NCI-H2196 (cell line): ENCODE results near the gene RB1.
"Not testable (repeated sequence)": the region's sequence is repeated elsewhere in the genome, so short reads cannot be mapped to it uniquely, and the experiment has no call there.

Experiments
- DNase-seq: peaks from one replicate; lab custom pipeline; 2025; ENCODE audit not compliant: unreplicated experiment; lab: John Stamatoyannopoulos, UW

Gene RB1

DNA sequence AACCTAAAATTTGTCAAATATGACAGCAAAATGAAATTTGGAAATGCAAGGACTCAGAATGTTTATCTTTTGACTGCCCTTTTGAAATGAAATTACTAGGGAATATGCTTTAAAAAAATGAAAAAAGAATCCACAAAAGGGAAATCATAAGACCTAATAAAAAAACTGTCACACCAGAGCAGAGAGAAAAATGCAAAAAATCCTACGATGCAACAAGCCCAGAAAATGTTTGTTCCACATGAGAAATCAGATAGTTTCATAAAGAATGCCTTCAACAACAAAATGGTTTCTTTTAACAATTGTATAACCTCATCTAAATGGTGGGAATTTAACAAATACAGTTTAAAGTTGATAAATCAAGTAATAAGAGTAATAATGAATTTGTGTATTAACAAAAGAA lies 101.4 kb downstream of the RB1 start:
- DNase-seq, result no peak

DNA sequence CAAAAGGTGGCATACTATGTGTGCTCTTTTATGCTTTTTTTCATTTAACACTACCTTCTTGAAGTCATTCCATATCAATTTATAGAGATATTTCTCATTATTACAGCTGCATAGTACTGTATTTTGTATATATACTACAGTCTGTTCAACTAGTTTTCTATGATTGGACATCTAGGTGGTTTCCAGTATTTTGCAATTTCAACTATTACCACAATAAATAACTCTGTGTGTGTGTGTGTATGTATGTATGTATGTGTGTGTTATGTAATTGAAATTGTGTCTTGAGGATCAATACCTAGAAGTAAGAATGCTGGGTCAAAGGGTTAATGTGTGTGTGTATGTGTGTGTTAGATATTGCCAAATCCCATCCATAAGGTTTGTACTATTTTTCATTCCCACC lies 102.3 kb downstream of the RB1 start:
- no peak for DNase-seq

DNA sequence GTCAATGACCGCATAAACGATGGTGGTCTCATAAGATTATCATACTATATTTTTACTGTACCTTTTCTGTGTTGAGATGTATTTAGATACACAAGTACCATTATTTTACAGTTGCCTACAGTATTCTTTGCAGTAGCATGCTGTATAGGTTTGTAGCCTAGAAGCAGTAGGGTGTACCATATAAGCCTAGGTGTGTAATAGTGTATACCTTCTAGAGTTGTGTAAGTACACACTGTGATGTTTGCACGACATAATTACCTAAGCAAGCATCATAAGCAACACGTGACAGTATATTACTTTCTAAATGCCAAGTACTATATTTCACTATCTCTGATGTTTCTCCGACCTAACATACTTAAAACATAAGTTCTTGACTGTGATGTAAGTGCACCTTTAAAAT lies 106.6 kb downstream of the RB1 start:
- no peak for DNase-seq

DNA sequence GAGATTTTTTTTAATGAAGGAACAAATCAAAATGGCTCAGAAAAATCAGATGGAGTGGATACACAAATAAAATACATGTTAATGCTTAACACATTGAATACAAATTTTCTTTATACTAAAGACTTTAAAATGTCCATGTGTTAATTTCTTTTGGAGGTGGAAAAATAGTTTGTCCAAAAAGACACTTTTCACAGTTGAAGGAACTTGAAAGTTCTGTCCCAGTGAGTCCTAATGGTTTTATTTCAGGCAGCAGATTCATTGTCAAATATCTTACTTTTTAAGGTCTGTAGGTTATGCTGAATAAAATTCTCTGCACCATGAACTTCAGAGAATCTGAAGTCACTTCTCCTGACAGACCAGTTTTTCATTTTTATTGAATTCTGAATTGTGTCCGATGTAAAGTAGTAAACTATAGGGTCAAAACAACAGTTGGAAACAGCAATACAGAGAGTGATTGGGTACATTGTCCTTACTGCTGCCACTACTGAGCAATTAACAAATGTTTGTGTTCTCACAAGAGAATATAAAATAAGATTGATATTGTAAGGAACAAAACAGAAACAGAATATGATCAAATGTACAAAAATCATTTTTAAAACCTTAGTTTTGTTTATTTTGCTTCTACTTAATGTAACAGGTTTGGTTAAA lies 107.7 kb downstream of the RB1 start:
- DNase-seq, result no peak

DNA sequence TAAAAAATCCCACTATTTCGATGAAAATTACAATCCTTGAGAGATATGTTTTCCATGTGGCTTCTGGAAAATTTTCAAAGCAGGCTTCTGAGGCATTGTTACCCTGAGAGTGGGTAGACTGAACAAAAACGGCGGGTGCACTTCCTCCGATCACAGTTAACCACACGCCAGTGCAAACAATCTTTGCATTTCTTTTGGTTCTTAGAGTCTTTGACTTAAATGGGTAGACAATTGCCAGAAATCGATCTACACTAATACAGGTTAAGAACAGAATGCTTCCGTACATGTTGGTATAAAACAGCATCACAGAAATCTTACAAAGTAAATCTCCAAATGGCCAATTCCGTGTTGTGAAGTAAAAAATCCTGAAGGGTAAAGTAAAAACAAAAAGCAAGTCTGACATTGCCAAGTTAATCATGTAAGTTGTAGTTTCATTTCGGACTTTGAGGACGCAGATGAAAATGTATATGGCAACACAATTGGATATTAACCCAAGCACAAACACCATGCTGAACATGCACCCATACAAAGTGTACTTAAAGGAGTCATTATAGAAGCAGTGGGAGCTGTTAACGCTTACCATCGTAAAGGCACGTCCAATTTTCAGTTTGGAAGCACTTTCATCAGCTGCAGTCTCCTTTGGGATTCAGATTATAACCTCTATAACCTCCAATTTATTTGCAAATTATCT lies 108.4 kb downstream of the RB1 start:
- no peak for DNase-seq

DNA sequence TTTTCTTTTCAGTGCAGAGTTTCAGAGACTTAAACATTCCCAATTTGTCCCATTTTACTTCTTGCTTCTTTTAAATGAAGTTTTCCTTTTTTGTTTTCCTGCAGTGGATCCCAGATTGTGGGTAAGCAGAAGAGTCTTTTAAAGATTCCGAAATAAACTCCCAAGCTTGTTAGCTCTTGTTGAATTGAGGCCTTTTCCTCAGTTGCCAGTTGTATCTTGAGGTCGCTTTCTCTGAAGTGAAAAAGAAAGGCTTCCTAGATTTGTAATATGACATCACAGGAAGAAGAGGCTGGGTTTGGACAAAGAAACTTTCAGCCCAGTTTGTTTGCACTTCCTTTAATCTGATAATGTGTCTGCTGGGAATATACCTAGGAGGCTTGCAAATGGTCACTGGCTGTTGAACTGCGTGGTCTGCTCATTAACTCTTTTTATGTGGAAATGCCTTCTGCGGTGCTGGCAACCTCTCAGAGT lies 109.4 kb downstream of the RB1 start, which contains the start of gene LPAR6:
Gene LPAR6 (minus strand): TSS at position 233 of the 471 bp plus-strand sequence. CDS start 690 bp downstream, outside the sequence.
- no peak for DNase-seq

DNA sequence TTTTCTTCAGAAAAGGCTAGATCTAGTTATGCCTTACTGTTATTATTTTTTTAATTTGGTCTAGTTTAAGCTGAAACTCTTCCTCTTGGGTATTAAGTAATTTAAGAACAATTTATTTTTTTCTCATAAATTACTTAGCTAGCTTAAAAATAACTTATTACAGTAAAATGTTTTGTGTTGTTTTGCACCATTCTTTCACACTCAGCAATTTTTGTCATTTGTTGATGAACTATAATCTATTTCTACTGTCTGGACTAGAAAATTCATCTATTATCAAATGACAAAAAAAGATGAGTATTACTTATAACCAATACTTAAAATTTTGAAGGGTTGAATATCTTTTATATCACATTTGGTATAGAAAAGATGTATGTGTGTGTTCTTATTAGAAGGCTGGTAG lies 111.0 kb downstream of the RB1 start:
- DNase-seq, result no peak

DNA sequence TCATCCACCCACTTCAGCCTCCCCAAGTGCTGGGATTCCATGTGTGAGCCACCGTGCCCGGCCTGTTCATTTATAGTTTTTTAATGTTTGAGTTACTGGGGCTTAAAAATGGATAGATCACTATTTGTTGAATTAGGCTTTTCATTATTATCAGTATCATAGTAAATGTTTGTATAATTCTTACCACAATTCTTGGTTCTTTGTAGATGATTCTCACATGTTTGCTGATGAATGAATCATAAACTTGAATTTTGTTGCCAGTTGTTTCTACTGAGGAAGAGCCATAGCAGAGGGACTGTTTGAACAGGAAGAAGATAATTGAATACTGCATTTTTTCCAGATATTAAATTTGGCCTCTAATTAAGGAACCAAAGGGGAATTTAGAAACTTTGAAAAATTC lies 112.0 kb downstream of the RB1 start:
- no peak for DNase-seq

DNA sequence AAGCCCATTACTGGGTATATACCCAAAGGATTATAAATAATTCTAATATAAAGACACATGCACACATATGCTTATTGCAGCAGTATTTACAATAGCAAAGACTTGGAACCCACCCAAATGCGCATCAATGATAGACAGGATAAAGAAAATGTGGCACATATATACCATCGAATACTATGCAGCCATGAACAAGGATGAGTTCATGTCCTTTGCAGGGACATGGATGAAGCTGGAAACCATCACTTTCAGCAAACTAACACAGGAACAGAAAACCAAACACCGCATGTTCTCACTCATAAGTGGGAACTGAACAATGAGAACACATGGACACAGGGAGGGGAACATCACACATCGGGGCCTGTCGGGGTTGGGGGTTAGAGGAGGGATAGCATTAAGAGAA lies 118.5 kb downstream of the RB1 start:
- not testable (repeated sequence) for DNase-seq

DNA sequence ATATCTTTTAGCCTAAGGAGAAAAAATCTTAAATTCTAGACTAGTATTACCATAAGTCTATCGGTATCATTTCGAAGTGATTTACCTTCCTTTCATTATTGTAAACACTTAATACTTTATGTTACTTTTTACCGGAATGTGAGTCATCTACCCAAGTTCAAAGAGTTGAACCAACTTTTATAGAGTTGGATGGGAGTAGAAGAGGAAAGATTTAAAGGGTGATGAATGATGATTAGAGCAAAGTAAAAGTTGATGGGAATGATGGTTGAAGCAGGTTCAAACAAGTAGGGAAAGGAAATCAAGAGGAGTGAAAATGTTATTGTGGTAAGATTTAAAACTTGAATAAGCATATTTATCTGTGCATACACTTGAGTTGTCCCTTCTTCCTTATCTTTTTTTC lies 120.7 kb downstream of the RB1 start:
- DNase-seq, result no peak

DNA sequence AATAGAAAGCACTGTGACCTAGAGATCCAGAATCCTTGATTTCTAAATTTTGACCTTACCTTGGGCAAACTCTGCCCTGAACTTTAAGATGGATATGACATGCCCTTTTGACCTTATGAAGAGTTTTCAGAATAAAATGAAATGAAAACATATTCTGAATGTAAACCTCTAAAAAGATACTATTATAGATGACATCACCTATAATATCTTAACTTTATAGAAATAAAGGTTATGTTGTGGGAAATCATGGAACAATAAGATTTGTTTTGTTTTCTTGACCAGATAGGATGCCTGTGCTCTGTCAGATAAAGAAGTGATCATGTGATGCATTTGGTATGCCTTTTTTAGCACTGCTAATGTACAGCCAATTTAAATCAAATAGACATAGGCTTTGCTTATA lies 122.5 kb downstream of the RB1 start:
- DNase-seq, result no peak

DNA sequence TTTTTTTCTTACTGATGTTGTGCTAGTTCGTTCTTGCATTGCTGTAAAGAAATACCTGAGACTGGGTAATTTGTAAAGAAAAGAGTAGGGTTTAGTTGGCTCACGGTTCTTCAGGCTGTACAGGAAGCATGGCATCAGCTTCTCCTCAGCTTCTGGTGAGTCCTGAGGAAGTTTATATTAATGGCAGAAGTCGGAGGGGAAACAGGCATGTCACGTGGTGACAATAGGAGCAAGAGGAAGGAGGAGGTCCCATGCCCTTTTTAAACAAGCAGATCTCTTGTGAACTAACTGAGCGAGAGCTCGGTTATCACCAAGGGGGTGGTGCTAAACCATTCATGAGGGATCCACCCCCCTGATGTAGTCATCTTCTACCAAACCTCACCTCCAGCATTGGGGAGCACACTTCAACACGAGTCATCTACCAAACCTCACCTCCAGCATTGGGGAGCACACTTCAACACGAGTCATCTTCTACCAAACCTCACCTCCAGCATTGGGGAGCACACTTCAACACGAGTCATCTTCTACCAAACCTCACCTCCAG lies 123.3 kb downstream of the RB1 start:
- not testable (repeated sequence) for DNase-seq

DNA sequence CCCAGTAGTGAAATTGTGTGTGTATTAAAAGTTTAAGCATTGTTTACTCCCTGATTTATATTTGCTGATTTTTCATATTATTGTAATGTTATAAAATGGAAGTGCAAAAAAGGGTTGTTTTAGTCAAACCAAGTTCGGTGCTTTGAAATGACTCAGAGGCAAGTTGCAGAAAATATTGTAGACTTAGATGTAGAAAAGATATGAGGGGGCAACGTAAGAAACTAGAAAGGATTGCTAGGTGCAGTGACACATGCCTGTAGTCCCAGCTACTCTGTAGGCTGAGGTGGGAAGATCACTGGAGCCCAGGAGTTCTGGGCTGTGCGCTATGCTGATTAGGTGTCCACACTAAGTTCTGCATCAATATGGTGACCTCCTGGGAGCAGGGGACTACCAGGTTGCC lies 125.5 kb downstream of the RB1 start:
- DNase-seq, result no peak

DNA sequence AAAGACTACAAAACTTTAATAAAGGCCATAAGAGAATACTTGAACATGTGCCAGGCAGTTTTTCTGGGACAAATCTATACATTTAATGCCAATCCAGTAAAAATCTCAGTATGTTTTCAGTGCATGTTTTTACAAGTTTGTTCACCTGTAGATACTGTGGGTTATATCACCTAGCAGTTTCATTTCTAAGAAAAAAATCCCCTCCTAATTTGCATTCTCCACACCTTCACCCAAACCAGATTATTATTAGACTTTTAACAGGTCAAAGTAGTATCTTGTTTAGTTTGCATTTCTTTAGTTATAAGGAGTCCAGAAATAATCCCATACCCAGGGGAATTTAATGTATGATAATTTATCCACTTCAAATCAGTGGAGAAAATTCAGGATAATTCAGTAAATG lies 126.3 kb downstream of the RB1 start:
- DNase-seq, result no peak

DNA sequence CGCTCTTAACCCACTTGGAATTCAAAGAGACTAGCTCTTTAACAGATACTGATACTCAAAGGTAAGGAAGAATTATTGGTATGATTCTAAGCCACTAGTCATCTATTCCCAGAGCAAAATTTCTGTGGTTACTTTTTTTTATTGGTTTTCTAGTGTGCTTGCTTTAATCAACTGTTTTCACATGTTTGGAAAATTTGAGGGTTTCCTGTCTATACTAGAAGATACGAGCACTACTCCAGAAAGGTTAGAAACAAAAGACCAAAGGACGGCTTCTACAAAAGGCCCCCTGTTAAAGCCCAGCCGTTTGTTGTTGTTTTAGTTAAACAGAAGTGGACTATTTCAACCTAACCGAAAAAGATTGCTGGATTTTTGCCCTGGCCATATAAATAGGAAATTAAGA lies 127.9 kb downstream of the RB1 start:
- no peak for DNase-seq

DNA sequence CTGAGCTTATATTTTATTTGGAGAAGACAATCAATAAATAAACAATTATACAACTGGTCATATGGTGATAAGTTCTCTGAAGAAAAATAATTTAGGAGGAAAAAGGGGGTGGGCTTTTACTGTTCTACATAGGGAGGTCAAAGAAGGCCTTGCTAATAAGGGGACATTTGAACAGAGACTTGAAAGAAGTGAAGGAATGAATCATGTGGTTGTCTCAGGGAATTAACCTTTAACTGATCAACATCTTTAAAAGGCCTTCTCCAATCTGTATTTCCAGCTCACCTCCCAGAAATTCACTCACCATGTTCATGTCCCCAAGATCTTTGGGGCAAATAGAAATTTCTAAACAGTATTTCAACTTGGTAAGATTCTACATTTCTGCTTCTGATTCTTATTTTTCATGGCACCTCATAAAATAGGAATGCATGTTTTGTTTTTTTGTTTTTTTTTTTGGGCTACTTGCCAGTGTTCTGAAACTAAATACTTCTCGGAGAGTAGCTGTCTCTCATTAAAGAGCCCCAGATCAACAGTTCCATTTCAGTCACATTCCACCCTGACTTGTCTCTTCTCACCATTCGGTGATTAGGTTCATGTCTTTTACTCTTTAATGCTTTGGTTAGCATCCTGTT lies 128.6 kb downstream of the RB1 start:
- DNase-seq, result no peak

DNA sequence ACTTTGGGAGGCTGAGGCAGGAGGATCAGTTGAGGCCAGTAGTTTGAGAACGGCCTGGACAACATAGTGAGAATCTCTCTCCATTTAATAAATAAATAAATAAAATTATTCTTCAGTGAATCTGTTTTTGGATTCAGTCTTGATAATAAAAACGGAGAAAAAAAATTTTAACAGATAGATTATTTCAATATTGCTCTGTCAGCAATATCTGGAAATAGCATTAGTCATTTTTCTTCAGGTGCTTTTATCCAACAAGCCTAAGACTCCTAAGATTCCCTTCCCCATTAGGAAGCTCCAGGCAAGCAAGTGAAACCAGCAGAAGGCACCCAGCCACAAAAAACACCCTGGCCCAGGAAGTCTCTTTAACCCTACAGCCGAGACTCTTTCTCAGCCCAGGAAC lies 130.6 kb downstream of the RB1 start:
- DNase-seq, result no peak

DNA sequence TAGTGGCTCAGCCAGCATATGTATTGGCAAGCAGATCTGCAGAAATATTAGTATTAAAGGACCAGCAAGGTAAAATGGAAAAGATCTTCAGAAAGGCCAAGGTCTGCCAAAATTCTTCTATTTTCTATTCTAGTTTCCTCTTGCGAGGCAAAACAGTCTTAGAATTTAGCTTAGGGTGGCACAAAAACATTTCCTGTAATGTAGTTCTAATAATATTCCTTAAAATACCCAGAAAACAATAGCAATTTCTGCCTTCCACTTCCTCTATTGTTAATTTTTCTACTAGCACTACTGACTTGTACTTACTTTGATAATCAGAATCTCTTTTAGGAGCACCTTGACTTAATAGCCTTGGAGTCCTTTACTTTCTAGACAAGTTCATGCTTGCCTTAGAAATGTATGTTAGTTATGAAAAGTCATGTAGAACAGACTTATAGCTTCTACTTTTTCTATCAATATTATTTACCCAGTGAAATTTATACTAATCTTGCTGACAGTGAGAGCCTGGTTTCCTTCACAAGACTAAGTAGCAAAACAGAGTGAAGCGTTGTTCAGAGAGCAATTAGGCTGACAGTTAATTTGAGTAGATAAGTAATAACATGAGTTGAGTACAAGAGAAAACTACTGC lies 133.2 kb downstream of the RB1 start:
- DNase-seq, result no peak

DNA sequence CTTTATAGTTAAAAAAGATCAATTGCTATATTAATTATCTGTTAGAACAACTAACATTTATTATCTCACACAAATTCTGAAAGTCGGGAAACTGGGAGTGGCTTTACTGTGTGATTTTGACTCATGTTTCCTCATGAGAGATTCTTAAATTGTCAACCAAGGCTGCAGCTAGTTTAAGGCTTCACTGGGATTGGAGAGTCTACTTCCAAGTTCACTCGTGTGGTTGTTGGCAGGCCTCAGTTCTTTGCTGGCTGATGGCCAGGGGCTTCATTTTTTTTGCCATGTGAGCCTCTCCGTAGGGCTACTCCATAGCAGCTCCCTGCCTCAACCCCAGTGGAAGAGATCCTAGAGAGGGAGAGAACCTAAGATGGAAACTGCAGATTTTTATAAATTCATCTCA lies 133.8 kb downstream of the RB1 start:
- DNase-seq, result no peak

DNA sequence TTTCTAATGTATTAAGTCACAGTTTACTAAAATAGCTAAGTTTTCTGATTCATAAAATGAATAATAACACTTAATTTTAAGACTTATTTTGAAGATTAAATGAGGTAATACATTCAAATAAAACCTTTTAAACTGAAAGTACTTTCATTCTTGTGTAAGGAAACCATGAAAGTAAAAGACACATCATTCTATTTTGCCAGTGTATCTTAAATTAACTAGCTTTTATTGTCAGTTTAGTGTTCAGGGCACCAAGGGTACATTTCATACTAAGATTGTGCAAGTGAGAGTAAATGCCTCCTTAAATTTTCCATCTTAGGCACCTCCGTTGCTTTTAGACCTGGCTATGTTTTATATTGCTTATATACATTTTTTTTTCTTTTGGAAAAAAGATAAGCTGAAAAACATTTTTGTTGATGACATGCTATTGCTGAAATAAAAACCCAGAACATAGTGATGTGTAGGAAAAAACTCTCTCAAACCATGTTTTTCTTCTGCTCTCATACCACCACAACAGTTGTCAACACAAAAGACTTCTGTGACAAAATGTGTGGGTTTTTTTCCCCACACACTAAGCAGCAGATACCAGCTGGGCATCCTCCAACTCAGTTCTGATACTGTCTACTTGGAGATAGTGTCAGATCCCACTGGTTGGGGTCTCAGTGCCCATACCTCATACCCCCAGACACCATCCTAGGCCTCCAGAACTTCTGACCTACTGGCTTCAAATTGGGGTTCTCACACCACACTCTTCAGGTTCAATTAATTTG lies 140.1 kb downstream of the RB1 start:
- no peak for DNase-seq

DNA sequence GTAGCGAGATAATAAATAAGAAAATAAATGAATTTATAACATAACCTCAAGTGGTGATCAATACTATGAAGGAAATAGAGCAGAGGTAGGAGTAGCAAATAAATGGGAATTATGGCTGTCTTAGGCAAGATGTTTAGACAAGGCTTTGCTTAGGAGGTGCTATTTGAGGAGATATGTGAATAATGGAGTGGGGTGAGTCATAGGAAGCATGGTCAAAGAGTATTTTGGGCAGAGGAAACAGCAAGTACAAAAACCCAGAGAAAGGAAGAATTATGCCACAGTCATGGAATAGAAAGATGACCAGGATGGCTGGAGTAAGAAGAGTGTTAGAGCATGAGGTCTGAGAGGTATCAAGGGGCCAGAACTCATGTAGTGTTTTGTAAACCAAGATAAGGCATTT lies 142.9 kb downstream of the RB1 start:
- no peak for DNase-seq
